Right lobe of liver (tissue), 6 donors: ENCODE results near the gene PHKB. TPM values are rescaled to one million over a fixed set of nuclear protein-coding genes. Genes with fewer than 3 reads are reported as not detected.
"Not testable (repeated sequence)": the region's sequence is repeated elsewhere in the genome, so short reads cannot be mapped to it uniquely, and the experiment has no call there.

Experiments used
- ATAC-seq, 4 donors: fragments of 200-7000 bp; cut with Tn5 transposase; one replicate each; pipeline ENCODE4 v1.9.1; 2020; ENCODE audit warnings: mild to moderate bottlenecking in 4 of 4, moderate library complexity in 4 of 4
- DNase-seq, 3 donors: peaks; one replicate each; pipeline ENCODE4 v3.0.0-alpha.2; 2020
- H3K27ac ChIP-seq, 3 donors: fragments of 200-600 bp; one replicate each; pipeline ENCODE4 v1.8.0; 2022
- H3K27me3 ChIP-seq, 2 donors: fragments of 200-600 bp; one replicate each; pipeline ENCODE4 v1.8.0; 2022
- H3K36me3 ChIP-seq, 4 donors: fragments of 200-600 bp; sonication (generic) in 1 of 4; one replicate each; pipeline versions ENCODE4 v1.5.1 to v1.8.0; 2017 to 2022; ENCODE audit warnings: control low read depth in 1 of 4
- H3K4me1 ChIP-seq, 4 donors: fragments of 200-600 bp; sonication (generic) in 1 of 4; one replicate each; pipeline versions ENCODE4 v1.5.1 to v1.8.0; 2017 to 2022; ENCODE audit warnings: control low read depth in 1 of 4
- H3K4me3 ChIP-seq, 3 donors: fragments of 200-600 bp; one replicate each; pipeline ENCODE4 v1.8.0; 2022
- H3K9me3 ChIP-seq, 4 donors: fragments of 200-600 bp; sonication (generic) in 1 of 4; one replicate each; pipeline versions ENCODE4 v1.5.1 to v1.8.0; 2017 to 2022; ENCODE audit warnings: control low read depth in 1 of 4
- CTCF ChIP-seq, 4 donors: fragments of 200-600 bp in 3 of 4; fragments of 450-650 bp in 1 of 4; IDR thresholded peaks; one replicate each; pipeline versions ENCODE4 v1.5.1 to v1.8.0; 2016 to 2022; ENCODE audit warnings: antibody characterized with exemption in 4 of 4, mild to moderate bottlenecking in 2 of 4
- POLR2A ChIP-seq: fragments of 450-650 bp; IDR thresholded peaks from one replicate; pipeline ENCODE4 v1.6.1; 2017; ENCODE audit warnings: antibody characterized with exemption, mild to moderate bottlenecking
- WGBS: methylation state at CpG from one replicate; pipeline ENCODE4 v1.1.6; 2018; ENCODE audit warnings: low coverage, low lambda C conversion rate; ENCODE audit not compliant: insufficient coverage; ENCODE audit errors: missing lambda C conversion rate; 5-methylcytosine and 5-hydroxymethylcytosine counted together
- intact Hi-C, 2 donors: fragments of 100-400 bp; cut with DNase I; formaldehyde crosslinking; loops; one replicate each; pipeline versions ENCODE4 v1.11.2 to v1.14.1; 2022
- total RNA-seq, 6 experiments: library from RNA; depleted of rRNA in 2 of 6; stranded (reverse); fragments of >200 nt in 2 of 6; fragmentation: NEBNext Ultra II Directional in 3 of 6; extraction: Animal tissue kit (Norgen Biotek cat#: 25700) in 3 of 6; gene quantifications; one replicate each; pipeline versions ENCODE4 v1.1.0 to v1.2.4, GENCODE V29; 2016 to 2023
- donor health status: DM: no; HTN: yes; CAD: no.
- donor health status: DM: no; HTN: no; CAD: no.
- donor health status: DM: no; HTN: no; CAD: no.
- donor health status: DM: no; HTN: yes; CAD: no.
- donor health status: DM: no; HTN: yes; CAD: no.

PHKB gene
- total RNA-seq, 6 experiments from 2014 or later: 28.9 to 45.3 (median 35.4) TPM

- no peaks in the 10 kb centered on the region for H3K4me1 ChIP-seq
- no peaks in the 10 kb centered on the region for H3K9me3 ChIP-seq
- TF ChIP-seq POLR2A (no peak), CTCF (IDR thresholded peaks at IDR 0.05) (no peak)
- H3K27ac ChIP-seq: no peak overlapping the region
- intact Hi-C loops: no loop called here
- WGBS: 100% methylated on average over 1 of the region's 1 CpG
- no peaks in the 10 kb centered on the region for H3K27me3 ChIP-seq
- no peak overlapping the region for H3K4me3 ChIP-seq
- H3K36me3 ChIP-seq: peaks cover 0 to 18% (median 7%) of the 10 kb centered on the region in 4 donors
- ATAC-seq: no peak
- DNase-seq: no peak
Measured at GRCh38 chr16:47426806-47427205, 34.3 kb upstream of the PHKB start.

- H3K4me1 ChIP-seq: no peaks in the 10 kb centered on the region
- H3K36me3 ChIP-seq: peaks cover 0 to 12% (median 0%) of the 10 kb centered on the region in 4 donors
- no peaks in the 10 kb centered on the region for H3K27me3 ChIP-seq
- H3K27ac ChIP-seq: no peak overlapping the region
- TF ChIP-seq POLR2A (no peak), CTCF (IDR thresholded peaks at IDR 0.05) (no peak)
- intact Hi-C loops: no loop called here
- no peak for ATAC-seq
- H3K4me3 ChIP-seq: no peak overlapping the region
- H3K9me3 ChIP-seq: no peaks in the 10 kb centered on the region
- no peak for DNase-seq
- 95% methylated on average over 3 of the region's 3 CpGs for WGBS
Measured at GRCh38 chr16:47431960-47432359, 29.2 kb upstream of the PHKB start.

- H3K9me3 ChIP-seq, ATAC-seq, DNase-seq, H3K27me3 ChIP-seq, H3K36me3 ChIP-seq, H3K4me1 ChIP-seq, intact Hi-C loops, H3K4me3 ChIP-seq, H3K27ac ChIP-seq: not testable (repeated sequence)
- WGBS: 73% methylated on average over 2 of the region's 2 CpGs
Measured at GRCh38 chr16:47434274-47434673, 26.9 kb upstream of the PHKB start.

- H3K27me3 ChIP-seq, H3K36me3 ChIP-seq, H3K4me3 ChIP-seq, H3K9me3 ChIP-seq, ATAC-seq, H3K4me1 ChIP-seq, DNase-seq, H3K27ac ChIP-seq, intact Hi-C loops: not testable (repeated sequence)
- WGBS: 39% methylated on average over 3 of the region's 3 CpGs
Measured at GRCh38 chr16:47440066-47440465, 21.1 kb upstream of the PHKB start.

GRCh38 chr16:47442884-47443283, 18.2 kb upstream of the PHKB start:
- H3K36me3 ChIP-seq, H3K4me1 ChIP-seq, intact Hi-C loops, DNase-seq, H3K27ac ChIP-seq, ATAC-seq, H3K27me3 ChIP-seq, H3K9me3 ChIP-seq, H3K4me3 ChIP-seq: not testable (repeated sequence)

GRCh38 chr16:47446431-47446830, 14.7 kb upstream of the PHKB start:
- Histone ChIP-seq H3K36me3 (peaks cover 0 to 15% (median 0%) of the 10 kb centered on the region in 4 donors), H3K27me3 (no peaks in the 10 kb centered on the region), H3K4me1 (no peaks in the 10 kb centered on the region), H3K9me3 (no peaks in the 10 kb centered on the region), H3K27ac (no peak overlapping the region), H3K4me3 (no peak overlapping the region)
- TF ChIP-seq POLR2A (no peak), CTCF (IDR thresholded peaks at IDR 0.05) (no peak)
- intact Hi-C loops: no loop called here
- WGBS: 100% methylated on average over 3 of the region's 3 CpGs
- DNase-seq (no peak), ATAC-seq (no peak)
